GM19397 (cell line): ENCODE results near the gene NMT1.

Experiments
- ATAC-seq: cut with Tn5 transposase; IDR thresholded peaks from one replicate; pipeline ENCODE4 v1.9.1; 2021; ENCODE audit warnings: mild to moderate bottlenecking, moderate library complexity; ENCODE audit not compliant: unreplicated experiment

Gene NMT1

GRCh38 chr17:45104029-45104428 is 42.9 kb downstream of the NMT1 start:
- no peak for ATAC-seq

- no peak for ATAC-seq
These were observed 43.4 kb downstream of the NMT1 start for GRCh38 chr17:45104497-45104896.

GRCh38 chr17:45104907-45105624 is 43.9 kb downstream of the NMT1 start:
- no peak for ATAC-seq

GRCh38 chr17:45106096-45106495 is 45.0 kb downstream of the NMT1 start:
- no peak for ATAC-seq

GRCh38 chr17:45106582-45106981 is 45.5 kb downstream of the NMT1 start:
- no peak for ATAC-seq

GRCh38 chr17:45107293-45108010 is 46.3 kb downstream of the NMT1 start:
- ATAC-seq: no peak

GRCh38 chr17:45108051-45108450 is 46.9 kb downstream of the NMT1 start:
- ATAC-seq: no peak

- ATAC-seq: no peak
These were observed 47.7 kb downstream of the NMT1 start for GRCh38 chr17:45108595-45109521.

GRCh38 chr17:45110676-45111611 is 49.8 kb downstream of the NMT1 start:
- no peak for ATAC-seq

- no peak for ATAC-seq
These were observed 50.7 kb downstream of the NMT1 start for GRCh38 chr17:45111850-45112249.

- no peak for ATAC-seq
These were observed 51.7 kb downstream of the NMT1 start for GRCh38 chr17:45112559-45113423.

- no peak for ATAC-seq
These were observed 52.3 kb downstream of the NMT1 start for GRCh38 chr17:45113424-45113754.

GRCh38 chr17:45114117-45114932 is 53.2 kb downstream of the NMT1 start:
- ATAC-seq: no peak

- ATAC-seq: no peak
These were observed 54.0 kb downstream of the NMT1 start for GRCh38 chr17:45115015-45115625.

- ATAC-seq: no peak
These were observed 54.8 kb downstream of the NMT1 start for GRCh38 chr17:45115871-45116270.

GRCh38 chr17:45116434-45117016 is 55.4 kb downstream of the NMT1 start:
- no peak for ATAC-seq

- no peak for ATAC-seq
These were observed 56.2 kb downstream of the NMT1 start for GRCh38 chr17:45117334-45117733.
